Neutrophil (primary cell): ENCODE measurements around the gene FZR1.
A peak's percentile ranks its signal among the peaks of the same experiment; 100 is the strongest.

Experiments
- H3K27ac ChIP-seq: fragments of 200-600 bp; sonication (generic); 2 replicates; pipeline ENCODE4 v1.5.1; 2016; ENCODE audit warnings: mild to moderate bottlenecking, moderate library complexity
- H3K27me3 ChIP-seq: fragments of 200-600 bp; sonication (generic); 2 replicates; pipeline ENCODE4 v1.6.0; 2016; ENCODE audit warnings: mild to moderate bottlenecking
- H3K36me3 ChIP-seq: fragments of 200-600 bp; sonication (generic); 2 replicates; pipeline ENCODE4 v1.5.1; 2017
- H3K4me1 ChIP-seq, 2 experiments: fragments of 200-600 bp in 1 of 2; sonication (generic) in 1 of 2; 1 replicate in 1 of 2; 2 replicates in 1 of 2; pipeline versions ENCODE4 v1.5.1 to v1.6.1; 2013 to 2016; ENCODE audit warnings: low read depth in 1 of 2, low read length in 1 of 2, mild to moderate bottlenecking in 1 of 2, moderate library complexity in 1 of 2; ENCODE audit not compliant: control insufficient read depth in 1 of 2, insufficient read depth in 1 of 2
- H3K4me3 ChIP-seq, 2 experiments: fragments of 200-600 bp in 1 of 2; sonication (generic) in 1 of 2; 1 replicate in 1 of 2; 2 replicates in 1 of 2; pipeline ENCODE4 v1.5.1; 2013 to 2016; ENCODE audit warnings: low read depth in 1 of 2, low read length in 1 of 2, mild to moderate bottlenecking in 1 of 2, moderate library complexity in 1 of 2
- H3K9me3 ChIP-seq: fragments of 200-600 bp; sonication (generic); 2 replicates; pipeline ENCODE4 v1.5.1; 2016
- CTCF ChIP-seq: fragments of 200-600 bp; sonication (generic); IDR thresholded peaks from 2 replicates; pipeline ENCODE4 v1.5.1; 2016; ENCODE audit warnings: antibody characterized with exemption

FZR1 gene

DNA sequence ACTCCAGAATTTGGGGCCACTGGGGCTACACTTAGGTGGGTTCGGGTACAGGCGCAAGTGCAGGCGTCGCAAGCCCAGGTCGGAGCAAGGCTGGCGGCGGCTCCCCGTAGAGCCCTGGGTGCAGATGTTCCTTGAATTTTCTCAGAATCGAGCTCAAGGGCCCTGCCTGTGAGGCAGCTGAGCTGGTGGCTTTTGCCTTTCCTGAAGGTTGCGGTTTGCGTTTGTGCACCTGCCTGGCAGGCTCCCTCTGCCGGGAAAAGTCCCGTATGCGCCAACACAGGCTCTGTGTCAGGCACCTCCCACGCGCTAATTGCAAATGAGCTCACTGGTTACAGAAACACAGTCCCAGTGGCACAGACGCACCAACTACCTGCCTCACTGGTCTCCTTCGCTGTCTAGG is 11.6 kb upstream of the FZR1 start:
- Histone ChIP-seq H3K36me3 (peaks cover 24% of the 10 kb centered on the region), H3K4me1 (peaks cover 0 to under 1% of the 10 kb centered on the region in 2 experiments), H3K27me3 (no peaks in the 10 kb centered on the region), H3K27ac (no peak overlapping the region), H3K9me3 (no peaks in the 10 kb centered on the region), H3K4me3 (no peak overlapping the region)
- no peak for TF ChIP-seq CTCF

- Histone ChIP-seq H3K4me3 (no peak overlapping the region), H3K9me3 (no peaks in the 10 kb centered on the region), H3K4me1 (peaks cover 13 to 17% of the 10 kb centered on the region in 2 experiments), H3K36me3 (peaks cover 13% of the 10 kb centered on the region), H3K27ac (no peak overlapping the region), H3K27me3 (no peaks in the 10 kb centered on the region)
- no peak for TF ChIP-seq CTCF
Observed at GRCh38 chr19:3496392-3497273, 9.5 kb upstream of the FZR1 start.

- TF ChIP-seq CTCF: no peak
- H3K4me3 ChIP-seq: no peak overlapping the region
- H3K9me3 ChIP-seq: no peaks in the 10 kb centered on the region
- H3K4me1 ChIP-seq: peaks cover 13 to 17% of the 10 kb centered on the region in 2 experiments
- no peak overlapping the region for H3K27ac ChIP-seq
- no peaks in the 10 kb centered on the region for H3K27me3 ChIP-seq
- H3K36me3 ChIP-seq: peaks cover 11% of the 10 kb centered on the region
Observed at GRCh38 chr19:3497757-3498520, 8.2 kb upstream of the FZR1 start.

GRCh38 chr19:3499738-3500428 is 6.2 kb upstream of the FZR1 start:
- peaks cover 11% of the 10 kb centered on the region for H3K36me3 ChIP-seq
- TF ChIP-seq CTCF: no peak
- H3K27ac ChIP-seq: peak overlapping the region; percentile 93
- H3K9me3 ChIP-seq: no peaks in the 10 kb centered on the region
- H3K27me3 ChIP-seq: no peaks in the 10 kb centered on the region
- H3K4me1 ChIP-seq: peaks cover 13 to 20% of the 10 kb centered on the region in 2 experiments
- peak overlapping the region; percentile 84 to 93 for H3K4me3 ChIP-seq

GRCh38 chr19:3500429-3501101 is 5.5 kb upstream of the FZR1 start, which contains the start of gene DOHH:
TSS of gene DOHH (minus strand) at chr19:3500674. CDS start at chr19:3496814, 3,860 bp downstream.
- H3K27me3 ChIP-seq: no peaks in the 10 kb centered on the region
- TF ChIP-seq CTCF: peak; percentile 27

More at GRCh38 chr19:3500429-3501101, 5.5 kb upstream of the FZR1 start, which contains the start of gene DOHH:
- H3K27ac ChIP-seq: peak within 1 kb of the TSS; percentile 93
- H3K4me1 ChIP-seq: peaks cover 18 to 27% of the 10 kb centered on the region in 2 experiments
- no peaks in the 10 kb centered on the region for H3K9me3 ChIP-seq
- H3K4me3 ChIP-seq: peak within 1 kb of the TSS; percentile 84 to 93
- H3K36me3 ChIP-seq: peaks cover 6% of the 10 kb centered on the region
